HEK293T (cell line): ENCODE measurements around the gene ZNF76.

ENCODE experiments used
- ARNT ChIP-seq: fragments of 450-650 bp; IDR thresholded peaks from 2 replicates; pipeline ENCODE4 v1.6.1; 2017; ENCODE audit warnings: mild to moderate bottlenecking
- BHLHE40 ChIP-seq: fragments of 450-650 bp; IDR thresholded peaks from 2 replicates; pipeline ENCODE4 v1.6.1; 2016; ENCODE audit warnings: mild to moderate bottlenecking, moderate library complexity, borderline replicate concordance
- CTBP1 ChIP-seq: fragments of 450-650 bp; IDR thresholded peaks from 2 replicates; pipeline ENCODE4 v1.6.1; 2016; ENCODE audit warnings: borderline replicate concordance
- FOXM1 ChIP-seq: fragments of 450-650 bp; IDR thresholded peaks from 2 replicates; pipeline ENCODE4 v1.6.1; 2017; ENCODE audit warnings: mild to moderate bottlenecking, borderline replicate concordance
- NFRKB ChIP-seq: fragments of 450-650 bp; IDR thresholded peaks from 2 replicates; pipeline ENCODE4 v1.6.1; 2016; ENCODE audit warnings: mild to moderate bottlenecking, moderate library complexity
- PKNOX1 ChIP-seq: fragments of 450-650 bp; IDR thresholded peaks from 2 replicates; pipeline ENCODE4 v1.6.1; 2016
- SP1 ChIP-seq: fragments of 450-650 bp; IDR thresholded peaks from 2 replicates; pipeline ENCODE4 v1.6.1; 2017
- SUZ12 ChIP-seq: fragments of 450-650 bp; IDR thresholded peaks from 2 replicates; pipeline ENCODE4 v1.6.1; 2016; ENCODE audit warnings: mild to moderate bottlenecking
- ZNF384 ChIP-seq: fragments of 450-650 bp; IDR thresholded peaks from 2 replicates; pipeline ENCODE4 v1.6.1; 2016

- TF ChIP-seq SP1 (no peak), CTBP1 (no peak), FOXM1 (no peak), ZNF384 (no peak), ARNT (no peak), BHLHE40 (no peak), NFRKB (no peak), PKNOX1 (no peak), SUZ12 (no peak)
Observed at GRCh38 chr6:35234901-35235300, 24.6 kb upstream of the ZNF76 start.
